UCSD-AML1 (cell line): ENCODE measurements around the gene RPIA.
"Not testable (repeated sequence)": the region's sequence is repeated elsewhere in the genome, so short reads cannot be mapped to it uniquely, and the experiment has no call there.

ENCODE experiments used
- DNase-seq: peaks from one replicate; lab custom pipeline; 2025; ENCODE audit not compliant: unreplicated experiment; lab: John Stamatoyannopoulos, UW

RPIA gene

GRCh38 chr2:88733155-88733902, 41.9 kb downstream of the RPIA start:
- no peak for DNase-seq

- DNase-seq, result no peak
Measured at GRCh38 chr2:88735133-88735532, 43.7 kb downstream of the RPIA start.

- no peak for DNase-seq
Measured at GRCh38 chr2:88735853-88736252, 44.4 kb downstream of the RPIA start.

GRCh38 chr2:88736437-88736836, 45.0 kb downstream of the RPIA start:
- DNase-seq, result no peak

- DNase-seq, result no peak
Measured at GRCh38 chr2:88737385-88737784, 45.9 kb downstream of the RPIA start.

- no peak for DNase-seq
Measured at GRCh38 chr2:88738271-88738670, 46.8 kb downstream of the RPIA start.

- peak; percentile 72 for DNase-seq
Measured at GRCh38 chr2:88739985-88740600, 48.6 kb downstream of the RPIA start.

- DNase-seq, result no peak
Measured at GRCh38 chr2:88746929-88747490, 55.5 kb downstream of the RPIA start.

GRCh38 chr2:88747990-88748389, 56.5 kb downstream of the RPIA start:
- no peak for DNase-seq

- DNase-seq, result no peak
Measured at GRCh38 chr2:88751768-88752167, 60.3 kb downstream of the RPIA start.

- no peak for DNase-seq
Measured at GRCh38 chr2:88753833-88754584, 62.5 kb downstream of the RPIA start.

- DNase-seq, result no peak
Measured at GRCh38 chr2:88754585-88755320, 63.3 kb downstream of the RPIA start.

- no peak for DNase-seq
Measured at GRCh38 chr2:88755836-88756235, 64.4 kb downstream of the RPIA start.

- DNase-seq, result no peak
Measured at GRCh38 chr2:88757025-88757424, 65.6 kb downstream of the RPIA start.

GRCh38 chr2:88758702-88759101, 67.2 kb downstream of the RPIA start:
- not testable (repeated sequence) for DNase-seq

GRCh38 chr2:88760819-88761598, 69.5 kb downstream of the RPIA start:
- DNase-seq, result no peak

- no peak for DNase-seq
Measured at GRCh38 chr2:88764141-88764849, 72.8 kb downstream of the RPIA start.

- DNase-seq, result no peak
Measured at GRCh38 chr2:88764850-88765153, 73.3 kb downstream of the RPIA start.

GRCh38 chr2:88765154-88765888, 73.8 kb downstream of the RPIA start:
- DNase-seq, result no peak
